ENCODE data around the gene RGL1. TPM values are rescaled to one million over a fixed set of nuclear protein-coding genes. Genes with fewer than 3 reads are reported as not detected.
A peak's percentile ranks its signal among the peaks of the same experiment; 100 is the strongest.

RGL1 gene
- total RNA-seq, 1 donor, result 24.6 TPM

GRCh38 chr1:183967914-183968313 lies 163.0 kb downstream of the RGL1 start:
- H3K27ac ChIP-seq (ENCODE audit: low read depth, low read length), result no peak overlapping the region
- H3K36me3 ChIP-seq (ENCODE audit: insufficient read depth, low read length), result no peaks in the 10 kb centered on the region
- H3K9me3 ChIP-seq (ENCODE audit: low read depth, low read length), result no peaks in the 10 kb centered on the region
- no peak overlapping the region for H3K4me2 ChIP-seq (ENCODE audit: insufficient read depth, low read length)
- no peak for DNase-seq (ENCODE audit: insufficient read length, low spot score, missing footprints)
- no peak overlapping the region for H3K4me3 ChIP-seq (ENCODE audit: insufficient read depth, low read length)
- H2AFZ ChIP-seq (ENCODE audit: low read length), result no peak overlapping the region
- H3K27me3 ChIP-seq (ENCODE audit: insufficient read depth, low read length), result no peaks in the 10 kb centered on the region
- H4K20me1 ChIP-seq (ENCODE audit: insufficient read depth, low read length), result no peaks in the 10 kb centered on the region
- H3K4me1 ChIP-seq (ENCODE audit: insufficient read depth, low read length), result no peaks in the 10 kb centered on the region
- no peak for TF ChIP-seq CTCF (IDR thresholded peaks at IDR 0.05; ENCODE audit: extremely low read depth, low read depth, low read length)
- no peaks in the 10 kb centered on the region for H3K79me2 ChIP-seq (ENCODE audit: insufficient read depth, low read length)

GRCh38 chr1:183968386-183968785 lies 163.5 kb downstream of the RGL1 start:
- H2AFZ ChIP-seq (ENCODE audit: low read length), result no peak overlapping the region
- no peaks in the 10 kb centered on the region for H3K36me3 ChIP-seq (ENCODE audit: insufficient read depth, low read length)
- no peaks in the 10 kb centered on the region for H4K20me1 ChIP-seq (ENCODE audit: insufficient read depth, low read length)
- DNase-seq (ENCODE audit: insufficient read length, low spot score, missing footprints), result no peak
- H3K9me3 ChIP-seq (ENCODE audit: low read depth, low read length), result no peaks in the 10 kb centered on the region
- H3K79me2 ChIP-seq (ENCODE audit: insufficient read depth, low read length), result no peaks in the 10 kb centered on the region
- no peaks in the 10 kb centered on the region for H3K4me1 ChIP-seq (ENCODE audit: insufficient read depth, low read length)
- H3K27ac ChIP-seq (ENCODE audit: low read depth, low read length), result no peak overlapping the region
- no peaks in the 10 kb centered on the region for H3K27me3 ChIP-seq (ENCODE audit: insufficient read depth, low read length)
- H3K4me3 ChIP-seq (ENCODE audit: insufficient read depth, low read length), result no peak overlapping the region
- TF ChIP-seq CTCF (IDR thresholded peaks at IDR 0.05; ENCODE audit: extremely low read depth, low read depth, low read length), result no peak
- H3K4me2 ChIP-seq (ENCODE audit: insufficient read depth, low read length), result no peak overlapping the region

- Histone ChIP-seq H3K9me3 (ENCODE audit: low read depth, low read length) (no peaks in the 10 kb centered on the region), H2AFZ (ENCODE audit: low read length) (no peak overlapping the region), H3K4me3 (ENCODE audit: insufficient read depth, low read length) (no peak overlapping the region), H3K4me1 (ENCODE audit: insufficient read depth, low read length) (no peaks in the 10 kb centered on the region), H3K27ac (ENCODE audit: low read depth, low read length) (no peak overlapping the region), H3K36me3 (ENCODE audit: insufficient read depth, low read length) (no peaks in the 10 kb centered on the region), H3K79me2 (ENCODE audit: insufficient read depth, low read length) (no peaks in the 10 kb centered on the region), H4K20me1 (ENCODE audit: insufficient read depth, low read length) (no peaks in the 10 kb centered on the region), H3K27me3 (ENCODE audit: insufficient read depth, low read length) (no peaks in the 10 kb centered on the region), H3K4me2 (ENCODE audit: insufficient read depth, low read length) (no peak overlapping the region)
- peak; percentile 63 for DNase-seq (ENCODE audit: insufficient read length, low spot score, missing footprints)
- no peak for TF ChIP-seq CTCF (IDR thresholded peaks at IDR 0.05; ENCODE audit: extremely low read depth, low read depth, low read length)
Observed at GRCh38 chr1:183970516-183971300, 165.8 kb downstream of the RGL1 start.

GRCh38 chr1:183975651-183976050 lies 170.7 kb downstream of the RGL1 start:
- no peaks in the 10 kb centered on the region for H4K20me1 ChIP-seq (ENCODE audit: insufficient read depth, low read length)
- TF ChIP-seq CTCF (IDR thresholded peaks at IDR 0.05; ENCODE audit: extremely low read depth, low read depth, low read length), result no peak
- H3K4me3 ChIP-seq (ENCODE audit: insufficient read depth, low read length), result no peak overlapping the region
- H3K27ac ChIP-seq (ENCODE audit: low read depth, low read length), result no peak overlapping the region
- H3K9me3 ChIP-seq (ENCODE audit: low read depth, low read length), result no peaks in the 10 kb centered on the region
- H2AFZ ChIP-seq (ENCODE audit: low read length), result no peak overlapping the region
- no peaks in the 10 kb centered on the region for H3K79me2 ChIP-seq (ENCODE audit: insufficient read depth, low read length)
- H3K27me3 ChIP-seq (ENCODE audit: insufficient read depth, low read length), result no peaks in the 10 kb centered on the region
- no peaks in the 10 kb centered on the region for H3K4me1 ChIP-seq (ENCODE audit: insufficient read depth, low read length)
- no peak overlapping the region for H3K4me2 ChIP-seq (ENCODE audit: insufficient read depth, low read length)
- H3K36me3 ChIP-seq (ENCODE audit: insufficient read depth, low read length), result no peaks in the 10 kb centered on the region
- no peak for DNase-seq (ENCODE audit: insufficient read length, low spot score, missing footprints)
